ENCODE data around the gene COL5A3. TPM values are rescaled to one million over a fixed set of nuclear protein-coding genes. Genes with fewer than 3 reads are reported as not detected.

COL5A3 gene
- total and polyA plus RNA-seq, 2 of the 13 experiments (the other 11 are each of a cell fraction or from before 2014, with no cell fraction given), result 0.02 TPM; not detected in 1

GRCh38 chr19:10018786-10019185 lies 8.5 kb upstream of the COL5A3 start:
- intact Hi-C loops (cut with micrococcal nuclease; ENCODE audit: unreplicated experiment) (no loop called here), in situ Hi-C loops (cut with HindIII; ENCODE audit: extremely low pct_ligation_motif_present, low pct_unique_long_range_greater_than_20kb) (no loop called here)
- Histone ChIP-seq H3K27me3 (ENCODE audit: control insufficient read depth in 1 of 2, insufficient read depth in 2 of 2, low read length in 2 of 2) (peaks cover 2 to 20% of the 10 kb centered on the region in 2 experiments; a peak in 3 of 5 replicates), H2AFZ (ENCODE audit: low read length) (no peak overlapping the region), H3K36me3 (replicated peaks in 1 of 2; ENCODE audit: control insufficient read depth in 1 of 2, insufficient read depth in 2 of 2, low read length in 2 of 2) (no peaks in the 10 kb centered on the region), H3K9ac (ENCODE audit: insufficient read depth, low read depth, low read length) (no peak overlapping the region), H3K9me3 (ENCODE audit: low read length) (no peaks in the 10 kb centered on the region), H3K27ac (ENCODE audit: extremely low read length, insufficient read depth, low read length) (no peak overlapping the region), H3K4me2 (ENCODE audit: low read depth, low read length) (no peak overlapping the region), H3K79me2 (ENCODE audit: insufficient read depth, low read length) (no peaks in the 10 kb centered on the region), H3K4me1 (ENCODE audit: insufficient read depth, low read length) (no peaks in the 10 kb centered on the region), H3K4me3 (replicated peaks in 1 of 3; ENCODE audit: insufficient read depth in 1 of 3, low read depth in 2 of 3, low read length in 3 of 3) (no peak overlapping the region), H4K20me1 (ENCODE audit: insufficient read depth, low read length) (no peaks in the 10 kb centered on the region)
- ATAC-seq, result no peak
- TF ChIP-seq CEBPB (IDR thresholded peaks at IDR 0.05; ENCODE audit: borderline replicate concordance, low read depth, low read length) (no peak), ISL2 (CRISPR knock-in tag; IDR thresholded peaks at IDR 0.05) (no peak), MLLT10 (CRISPR knock-in tag; IDR thresholded peaks at IDR 0.05) (no peak), ZNF674 (CRISPR knock-in tag; IDR thresholded peaks at IDR 0.05; ENCODE audit: low read depth) (no peak), ZNF776 (CRISPR knock-in tag; IDR thresholded peaks at IDR 0.05) (no peak), FLYWCH1 (CRISPR knock-in tag; IDR thresholded peaks at IDR 0.05) (no peak), ZNF383 (CRISPR knock-in tag; IDR thresholded peaks at IDR 0.05; ENCODE audit: borderline replicate concordance) (no peak)
- no TSS peak for BruUV-seq (replicated peaks)
- POLR2A ChIA-PET, result no interaction called here
- CTCF ChIA-PET (ENCODE audit: low intra/inter-chr PET ratio, low total read pairs), result no interaction called here
- 23% methylated on average over 8 of the region's 9 CpGs for WGBS (ENCODE audit: low lambda C conversion rate)
- DNase-seq (ENCODE audit: low spot score), result no peak
- FAIRE-seq, result no peak

- WGBS (ENCODE audit: low lambda C conversion rate), result 58% methylated on average over 3 of the region's 3 CpGs
- Histone ChIP-seq H3K79me2 (ENCODE audit: insufficient read depth, low read length) (no peaks in the 10 kb centered on the region), H3K36me3 (replicated peaks in 1 of 2; ENCODE audit: control insufficient read depth in 1 of 2, insufficient read depth in 2 of 2, low read length in 2 of 2) (no peaks in the 10 kb centered on the region), H2AFZ (ENCODE audit: low read length) (no peak overlapping the region), H3K27ac (ENCODE audit: extremely low read length, insufficient read depth, low read length) (no peak overlapping the region), H3K9me3 (ENCODE audit: low read length) (no peaks in the 10 kb centered on the region), H3K4me2 (ENCODE audit: low read depth, low read length) (no peak overlapping the region), H3K9ac (ENCODE audit: insufficient read depth, low read depth, low read length) (no peak overlapping the region), H3K4me3 (replicated peaks in 1 of 3; ENCODE audit: insufficient read depth in 1 of 3, low read depth in 2 of 3, low read length in 3 of 3) (no peak overlapping the region), H3K4me1 (ENCODE audit: insufficient read depth, low read length) (no peaks in the 10 kb centered on the region), H3K27me3 (ENCODE audit: control insufficient read depth in 1 of 2, insufficient read depth in 2 of 2, low read length in 2 of 2) (peaks cover 2 to 20% of the 10 kb centered on the region in 2 experiments; a peak in 3 of 5 replicates), H4K20me1 (ENCODE audit: insufficient read depth, low read length) (no peaks in the 10 kb centered on the region)
- TF ChIP-seq ZKSCAN5 (CRISPR knock-in tag; IDR thresholded peaks at IDR 0.05), result no peak
- no peak for TF ChIP-seq HDAC1 (CRISPR knock-in tag; IDR thresholded peaks at IDR 0.05)
- no peak for TF ChIP-seq MNT (IDR thresholded peaks at IDR 0.05)
- TF ChIP-seq SRSF4 (IDR thresholded peaks at IDR 0.05; ENCODE audit: low read depth, low read length, poor library complexity, severe bottlenecking), result no peak
- TF ChIP-seq ZNF3 (CRISPR knock-in tag; IDR thresholded peaks at IDR 0.05), result no peak
- TF ChIP-seq FIP1L1 (IDR thresholded peaks at IDR 0.05; ENCODE audit: borderline replicate concordance, insufficient read depth, low read depth, low read length), result no peak
- no peak for TF ChIP-seq ZNF446 (CRISPR knock-in tag; IDR thresholded peaks at IDR 0.05)
- no peak for TF ChIP-seq ATM (IDR thresholded peaks at IDR 0.05; ENCODE audit: borderline replicate concordance)
- TF ChIP-seq ZNF552 (CRISPR knock-in tag; IDR thresholded peaks at IDR 0.05; ENCODE audit: borderline replicate concordance), result no peak
- no peak for TF ChIP-seq ZC3H13 (CRISPR knock-in tag; IDR thresholded peaks at IDR 0.05)
- no peak for TF ChIP-seq ZNF75D (CRISPR knock-in tag; IDR thresholded peaks at IDR 0.05; ENCODE audit: borderline replicate concordance)
- no peak for TF ChIP-seq ZNF629 (CRISPR knock-in tag; conservative IDR thresholded peaks at IDR 0.05)
- no peak for TF ChIP-seq MTA1 (CRISPR knock-in tag; IDR thresholded peaks at IDR 0.05; ENCODE audit: borderline replicate concordance)
- CTCF ChIA-PET (ENCODE audit: low intra/inter-chr PET ratio, low total read pairs), result no interaction called here
- FAIRE-seq (no peak), DNase-seq (ENCODE audit: low spot score) (no peak), ATAC-seq (no peak)
- intact Hi-C loops (cut with micrococcal nuclease; ENCODE audit: unreplicated experiment) (no loop called here), in situ Hi-C loops (cut with HindIII; ENCODE audit: extremely low pct_ligation_motif_present, low pct_unique_long_range_greater_than_20kb) (no loop called here)
- POLR2A ChIA-PET, result no interaction called here
- no TSS peak for BruUV-seq (replicated peaks)
These were observed 8.0 kb upstream of the COL5A3 start for GRCh38 chr19:10018263-10018662.
